Muscle of leg (tissue), 11 donors: ENCODE measurements around the gene ZNF256. TPM values are rescaled to one million over a fixed set of nuclear protein-coding genes. Genes with fewer than 3 reads are reported as not detected.

Source experiments
- DNase-seq: peaks from one replicate; pipeline ENCODE4 v3.0.0; 2013
- H3K27ac ChIP-seq: one replicate; pipeline ENCODE4 v1.5.1; 2013; ENCODE audit warnings: mild to moderate bottlenecking, low read length, control low read depth
- H3K27me3 ChIP-seq: one replicate; pipeline ENCODE4 v1.6.1; 2013; ENCODE audit warnings: low read length; ENCODE audit not compliant: control insufficient read depth, insufficient read depth
- H3K36me3 ChIP-seq: one replicate; pipeline ENCODE4 v1.6.1; 2013; ENCODE audit warnings: low read length; ENCODE audit not compliant: control insufficient read depth, insufficient read depth
- H3K4me1 ChIP-seq: one replicate; pipeline ENCODE4 v1.6.1; 2013; ENCODE audit warnings: low read length; ENCODE audit not compliant: control insufficient read depth, insufficient read depth
- H3K4me3 ChIP-seq: one replicate; pipeline ENCODE4 v1.5.1; 2013; ENCODE audit warnings: low read length, control low read depth
- H3K9me3 ChIP-seq: replicated peaks from 2 replicates; pipeline ENCODE4 v1.6.1; 2013; ENCODE audit warnings: low read depth, low read length; ENCODE audit not compliant: control insufficient read depth
- WGBS: methylation state at CpG from one replicate; pipeline ENCODE4 v1.1.5; 2013; ENCODE audit warnings: missing lambda C conversion rate; ENCODE audit not compliant: insufficient coverage; 5-methylcytosine and 5-hydroxymethylcytosine counted together
- polyA plus RNA-seq, 8 donors: library from polyadenylated mRNA; unstranded; fragments of 120-200 nt; gene quantifications; one replicate each; pipeline versions ENCODE4 v1.2.1 to v1.2.3, GENCODE V29; 2013; ENCODE audit warnings: inconsistent platforms in 1 of 8, low replicate concordance in 1 of 8; ENCODE audit not compliant: insufficient read length in 8 of 8, insufficient read depth in 1 of 8
- total RNA-seq: library from RNA; stranded (reverse); fragments of 120-200 nt; gene quantifications from one replicate; pipeline ENCODE4 v1.2.4, GENCODE V29; 2013

ZNF256 gene
- total and polyA plus RNA-seq, 9 donors: 5.0 to 6.7 (median 5.5) TPM

- WGBS: 79% methylated on average over 5 of the region's 7 CpGs
- no peaks in the 10 kb centered on the region for H3K27me3 ChIP-seq
- peaks cover 1% of the 10 kb centered on the region for H3K9me3 ChIP-seq
- peaks cover 11% of the 10 kb centered on the region for H3K36me3 ChIP-seq
- no peak overlapping the region for H3K4me3 ChIP-seq
- H3K27ac ChIP-seq: no peak overlapping the region
- no peaks in the 10 kb centered on the region for H3K4me1 ChIP-seq
- DNase-seq: no peak
These were observed 43.8 kb downstream of the ZNF256 start for GRCh38 chr19:57903618-57904184.

- 42% methylated on average over 2 of the region's 5 CpGs for WGBS
- H3K27me3 ChIP-seq: no peaks in the 10 kb centered on the region
These were observed 47.2 kb downstream of the ZNF256 start for GRCh38 chr19:57900311-57900710.

More at GRCh38 chr19:57900311-57900710, 47.2 kb downstream of the ZNF256 start:
- DNase-seq: no peak
- Histone ChIP-seq H3K36me3 (no peaks in the 10 kb centered on the region), H3K9me3 (no peaks in the 10 kb centered on the region), H3K4me3 (no peak overlapping the region), H3K4me1 (no peaks in the 10 kb centered on the region), H3K27ac (no peak overlapping the region)

Other genes starting within 250 kb of the ZNF256 start
- 7.6 TPM for gene ZNF154, start 238.5 kb downstream of the ZNF256 start, total RNA-seq
- gene ZNF154, start 238.5 kb downstream of the ZNF256 start, polyA plus RNA-seq: 10 to 100 TPM in 4 of 8 donors, 1 to 10 TPM in 4; 8.7 to 14.2 (median 10.0) TPM
- 9.4 TPM for gene ZNF671, start 220.1 kb downstream of the ZNF256 start, total RNA-seq
- 10 to 100 TPM in 1 of 8 donors, 1 to 10 TPM in 7; 5.9 to 11.2 (median 7.1) TPM for gene ZNF671, start 220.1 kb downstream of the ZNF256 start, polyA plus RNA-seq
- 18.5 TPM for gene ZNF776, start 200.9 kb downstream of the ZNF256 start, total RNA-seq
- gene ZNF776, start 200.9 kb downstream of the ZNF256 start, polyA plus RNA-seq: 10 to 100 TPM; 12.3 to 15.6 (median 13.2) TPM
- gene ZNF586, start 178.0 kb downstream of the ZNF256 start, total RNA-seq: 20.7 TPM
- gene ZNF586, start 178.0 kb downstream of the ZNF256 start, polyA plus RNA-seq: 10 to 100 TPM in 7 of 8 donors, 1 to 10 TPM in 1; 9.2 to 13.4 (median 11.0) TPM
- 5.5 TPM for gene ZNF552, start 132.8 kb downstream of the ZNF256 start, total RNA-seq
- 1 to 10 TPM; 2.8 to 9.3 (median 4.2) TPM for gene ZNF552, start 132.8 kb downstream of the ZNF256 start, polyA plus RNA-seq
- 10.5 TPM for gene ZNF587B, start 117.4 kb downstream of the ZNF256 start, total RNA-seq
- 1 to 10 TPM; 3.3 to 6.9 (median 4.3) TPM for gene ZNF587B, start 117.4 kb downstream of the ZNF256 start, polyA plus RNA-seq
- gene ZNF587, start 97.8 kb downstream of the ZNF256 start, total RNA-seq: 19.3 TPM
- gene ZNF587, start 97.8 kb downstream of the ZNF256 start, polyA plus RNA-seq: 10 to 100 TPM in 7 of 8 donors, 1 to 10 TPM in 1; 7.5 to 20.6 (median 12.6) TPM
- 10.8 TPM for gene ZNF814, start 58.7 kb downstream of the ZNF256 start, total RNA-seq
- 10 to 100 TPM; 15.7 to 29.7 (median 22.0) TPM for gene ZNF814, start 58.7 kb downstream of the ZNF256 start, polyA plus RNA-seq
- gene ZNF417, start 31.1 kb downstream of the ZNF256 start, total RNA-seq: 16.4 TPM
- gene ZNF417, start 31.1 kb downstream of the ZNF256 start, polyA plus RNA-seq: 10 to 100 TPM in 6 of 8 donors, 1 to 10 TPM in 2; 7.7 to 15.4 (median 11.0) TPM
- 14.1 TPM for gene ZNF418, start 12.3 kb downstream of the ZNF256 start, total RNA-seq
- gene ZNF418, start 12.3 kb downstream of the ZNF256 start, polyA plus RNA-seq: 10 to 100 TPM in 1 of 8 donors, 1 to 10 TPM in 7; 6.7 to 15.6 (median 8.3) TPM
- gene C19orf18, start 26.8 kb upstream of the ZNF256 start, total RNA-seq: 0.89 TPM
- 1 to 10 TPM in 4 of 8 donors, under 1 TPM in 4; 0.31 to 2.4 (median 1.00) TPM for gene C19orf18, start 26.8 kb upstream of the ZNF256 start, polyA plus RNA-seq
- gene ZNF606, start 55.1 kb upstream of the ZNF256 start, total RNA-seq: 20.5 TPM
- 10 to 100 TPM; 10.5 to 13.5 (median 11.6) TPM for gene ZNF606, start 55.1 kb upstream of the ZNF256 start, polyA plus RNA-seq
- gene ZSCAN1, start 86.3 kb upstream of the ZNF256 start, total RNA-seq: 0.35 TPM
- gene ZSCAN1, start 86.3 kb upstream of the ZNF256 start, polyA plus RNA-seq: 1 to 10 TPM in 6 of 8 donors, under 1 TPM in 2; 0.55 to 1.8 (median 1.1) TPM
- gene ZNF135, start 111.6 kb upstream of the ZNF256 start, total RNA-seq: 11.7 TPM
- gene ZNF135, start 111.6 kb upstream of the ZNF256 start, polyA plus RNA-seq: 10 to 100 TPM; 11.1 to 16.8 (median 12.4) TPM
- 68.8 TPM for gene ZSCAN18, start 150.5 kb upstream of the ZNF256 start, total RNA-seq
- 10 to 100 TPM; 55.6 to 83.4 (median 64.2) TPM for gene ZSCAN18, start 150.5 kb upstream of the ZNF256 start, polyA plus RNA-seq
- gene ZNF329, start 203.1 kb upstream of the ZNF256 start, total RNA-seq: 19.0 TPM
- 10 to 100 TPM in 7 of 8 donors, 1 to 10 TPM in 1; 9.8 to 13.6 (median 12.4) TPM for gene ZNF329, start 203.1 kb upstream of the ZNF256 start, polyA plus RNA-seq
- 10.0 TPM for gene ZNF274, start 235.4 kb upstream of the ZNF256 start, total RNA-seq
- 10 to 100 TPM in 1 of 8 donors, 1 to 10 TPM in 7; 8.0 to 10.7 (median 8.8) TPM for gene ZNF274, start 235.4 kb upstream of the ZNF256 start, polyA plus RNA-seq